Neural cell (in vitro differentiated cells): Measurements from ENCODE around the gene DPAGT1.
A peak's percentile ranks its signal among the peaks of the same experiment; 100 is the strongest.

Experiments used
- EZH2 ChIP-seq: fragments of 200-600, 300-800 bp; shearing (Covaris generic), sonication (generic); IDR thresholded peaks from 2 replicates; pipeline ENCODE4 v1.6.1; 2014; ENCODE audit warnings: antibody characterized with exemption, low read length, borderline replicate concordance, mild to moderate bottlenecking; ENCODE audit not compliant: insufficient read depth, poor library complexity, severe bottlenecking
- RAD21 ChIP-seq: fragments of 450-650 bp; conservative IDR thresholded peaks from 2 replicates; pipeline ENCODE4 v1.6.1; 2014; ENCODE audit warnings: antibody characterized with exemption, mild to moderate bottlenecking, moderate library complexity
- TF ChIP-seq, protein P1 (sequence below): fragments of 450-650 bp; IDR thresholded peaks from 2 replicates; pipeline ENCODE4 v1.5.1; 2014; ENCODE audit warnings: antibody characterized with exemption, mild to moderate bottlenecking, moderate library complexity; ENCODE audit not compliant: poor library complexity, severe bottlenecking

DNA sequence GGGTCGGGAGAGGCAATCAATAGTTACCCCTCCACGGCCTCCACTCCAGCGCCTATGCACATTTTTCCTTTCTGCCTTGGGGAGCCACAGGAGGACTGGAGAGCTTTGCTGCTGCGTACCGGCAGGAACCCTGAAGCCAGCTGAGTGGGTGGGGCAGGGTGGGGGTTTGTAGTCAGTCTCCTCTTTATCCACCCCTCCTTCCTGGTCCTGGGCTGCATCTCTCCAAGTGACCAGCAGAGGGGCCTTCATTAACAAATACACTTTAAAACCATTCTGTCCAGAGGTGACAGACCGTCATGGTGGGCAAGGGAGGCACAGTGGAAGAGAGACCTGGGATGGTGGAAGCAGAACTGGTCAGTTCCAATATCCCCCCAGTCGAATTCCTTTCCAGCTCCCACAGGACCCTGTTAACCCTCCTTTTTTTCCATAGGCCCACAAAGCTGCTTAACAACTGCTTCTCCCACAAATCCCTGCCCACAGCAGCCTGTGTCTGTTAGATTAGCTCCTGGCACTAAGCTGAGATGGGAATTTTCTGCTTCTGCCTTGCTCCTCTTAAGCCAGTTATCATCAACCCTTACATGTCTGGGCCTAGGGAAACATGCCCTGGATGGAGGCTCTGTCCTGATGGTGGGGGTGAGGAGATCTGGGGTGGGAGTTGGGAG lies 43.3 kb upstream of the DPAGT1 start:
- TF ChIP-seq RAD21 (peak; percentile 20), EZH2 (no peak)
- TF ChIP-seq, protein P1, sequence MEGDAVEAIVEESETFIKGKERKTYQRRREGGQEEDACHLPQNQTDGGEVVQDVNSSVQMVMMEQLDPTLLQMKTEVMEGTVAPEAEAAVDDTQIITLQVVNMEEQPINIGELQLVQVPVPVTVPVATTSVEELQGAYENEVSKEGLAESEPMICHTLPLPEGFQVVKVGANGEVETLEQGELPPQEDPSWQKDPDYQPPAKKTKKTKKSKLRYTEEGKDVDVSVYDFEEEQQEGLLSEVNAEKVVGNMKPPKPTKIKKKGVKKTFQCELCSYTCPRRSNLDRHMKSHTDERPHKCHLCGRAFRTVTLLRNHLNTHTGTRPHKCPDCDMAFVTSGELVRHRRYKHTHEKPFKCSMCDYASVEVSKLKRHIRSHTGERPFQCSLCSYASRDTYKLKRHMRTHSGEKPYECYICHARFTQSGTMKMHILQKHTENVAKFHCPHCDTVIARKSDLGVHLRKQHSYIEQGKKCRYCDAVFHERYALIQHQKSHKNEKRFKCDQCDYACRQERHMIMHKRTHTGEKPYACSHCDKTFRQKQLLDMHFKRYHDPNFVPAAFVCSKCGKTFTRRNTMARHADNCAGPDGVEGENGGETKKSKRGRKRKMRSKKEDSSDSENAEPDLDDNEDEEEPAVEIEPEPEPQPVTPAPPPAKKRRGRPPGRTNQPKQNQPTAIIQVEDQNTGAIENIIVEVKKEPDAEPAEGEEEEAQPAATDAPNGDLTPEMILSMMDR: peak; percentile 55
